Loucy (cell line): ENCODE data around the gene GNG13.

Source experiments
- H2AFZ ChIP-seq: fragments of 200-600 bp; sonication (generic); 2 replicates; pipeline ENCODE4 v1.6.0; 2016; ENCODE audit warnings: antibody characterized with exemption, mild to moderate bottlenecking, low read length, moderate library complexity
- H3F3A ChIP-seq: fragments of 200-600 bp; 2 replicates; pipeline ENCODE4 v1.6.0; 2016; ENCODE audit warnings: antibody characterized with exemption, low read depth, mild to moderate bottlenecking
- H3K27me3 ChIP-seq: fragments of 200-600 bp; sonication (generic); 2 replicates; pipeline ENCODE4 v1.6.1; 2014; ENCODE audit warnings: low read length, mild to moderate bottlenecking; ENCODE audit not compliant: insufficient read depth, poor library complexity, severe bottlenecking
- H3K36me3 ChIP-seq: fragments of 200-600 bp; sonication (generic); 2 replicates; pipeline ENCODE4 v1.6.1; 2016; ENCODE audit warnings: low read length; ENCODE audit not compliant: insufficient read depth
- H3K4me1 ChIP-seq: fragments of 200-600 bp; sonication (generic); 2 replicates; pipeline ENCODE4 v1.5.1; 2014; ENCODE audit warnings: low read length, mild to moderate bottlenecking; ENCODE audit not compliant: insufficient read depth, poor library complexity, severe bottlenecking
- H3K4me2 ChIP-seq: fragments of 200-600 bp; sonication (generic); 2 replicates; pipeline ENCODE4 v1.6.0; 2014; ENCODE audit warnings: antibody characterized with exemption, low read length, low read depth, mild to moderate bottlenecking; ENCODE audit not compliant: poor library complexity, severe bottlenecking
- H3K4me3 ChIP-seq: fragments of 200-600 bp; sonication (generic); 2 replicates; pipeline ENCODE4 v1.5.1; 2014; ENCODE audit warnings: low read length, mild to moderate bottlenecking, mixed read lengths; ENCODE audit not compliant: poor library complexity, severe bottlenecking
- H3K79me2 ChIP-seq: fragments of 200-600 bp; sonication (generic); 2 replicates; pipeline ENCODE4 v1.6.1; 2014; ENCODE audit warnings: low read length; ENCODE audit not compliant: insufficient read depth
- H3K9ac ChIP-seq: fragments of 200-600 bp; sonication (generic); 2 replicates; pipeline ENCODE4 v1.6.0; 2014; ENCODE audit warnings: mild to moderate bottlenecking, low read depth, low read length, moderate library complexity; ENCODE audit not compliant: poor library complexity, severe bottlenecking
- H3K9me2 ChIP-seq: fragments of 200-600 bp; sonication (generic); replicated peaks from 2 replicates; pipeline ENCODE4 v1.6.1; 2016; ENCODE audit warnings: low read depth, low read length, mixed read lengths
- H3K9me3 ChIP-seq: fragments of 200-600 bp; sonication (generic); 2 replicates; pipeline ENCODE4 v1.6.1; 2014; ENCODE audit warnings: mild to moderate bottlenecking, antibody characterized with exemption, low read length, low read depth; ENCODE audit not compliant: insufficient read depth
- H4K20me1 ChIP-seq: fragments of 200-600 bp; sonication (generic); 2 replicates; pipeline ENCODE4 v1.6.0; 2014; ENCODE audit warnings: antibody characterized with exemption, low read length, mild to moderate bottlenecking; ENCODE audit not compliant: insufficient read depth, poor library complexity, severe bottlenecking
- CTCF ChIP-seq: fragments of 200-600 bp; sonication (generic); conservative IDR thresholded peaks from 2 replicates; pipeline ENCODE4 v1.5.1; 2014; ENCODE audit warnings: mild to moderate bottlenecking, antibody characterized with exemption, low read length
- EZH2phosphoT487 ChIP-seq: fragments of 200-600 bp; IDR thresholded peaks from 2 replicates; pipeline ENCODE4 v1.6.1; 2018; ENCODE audit warnings: antibody characterized with exemption, mild to moderate bottlenecking, moderate library complexity, borderline replicate concordance

Gene GNG13

GRCh38 chr16:800834-801511, 439 bp upstream of the GNG13 start:
- H3K9me2 ChIP-seq, result no peaks in the 10 kb centered on the region
- TF ChIP-seq EZH2phosphoT487 (no peak), CTCF (no peak)
- H3K9ac ChIP-seq, result no peak overlapping the region
- H3K4me1 ChIP-seq, result no peaks in the 10 kb centered on the region
- no peak overlapping the region for H3K4me2 ChIP-seq
- H3K4me3 ChIP-seq, result no peak overlapping the region
- H3K36me3 ChIP-seq, result no peaks in the 10 kb centered on the region
- no peak overlapping the region for H2AFZ ChIP-seq
- H3K27me3 ChIP-seq, result no peaks in the 10 kb centered on the region
- H3K9me3 ChIP-seq, result no peaks in the 10 kb centered on the region
- no peaks in the 10 kb centered on the region for H3K79me2 ChIP-seq
- no peaks in the 10 kb centered on the region for H3F3A ChIP-seq
- no peaks in the 10 kb centered on the region for H4K20me1 ChIP-seq

DNA sequence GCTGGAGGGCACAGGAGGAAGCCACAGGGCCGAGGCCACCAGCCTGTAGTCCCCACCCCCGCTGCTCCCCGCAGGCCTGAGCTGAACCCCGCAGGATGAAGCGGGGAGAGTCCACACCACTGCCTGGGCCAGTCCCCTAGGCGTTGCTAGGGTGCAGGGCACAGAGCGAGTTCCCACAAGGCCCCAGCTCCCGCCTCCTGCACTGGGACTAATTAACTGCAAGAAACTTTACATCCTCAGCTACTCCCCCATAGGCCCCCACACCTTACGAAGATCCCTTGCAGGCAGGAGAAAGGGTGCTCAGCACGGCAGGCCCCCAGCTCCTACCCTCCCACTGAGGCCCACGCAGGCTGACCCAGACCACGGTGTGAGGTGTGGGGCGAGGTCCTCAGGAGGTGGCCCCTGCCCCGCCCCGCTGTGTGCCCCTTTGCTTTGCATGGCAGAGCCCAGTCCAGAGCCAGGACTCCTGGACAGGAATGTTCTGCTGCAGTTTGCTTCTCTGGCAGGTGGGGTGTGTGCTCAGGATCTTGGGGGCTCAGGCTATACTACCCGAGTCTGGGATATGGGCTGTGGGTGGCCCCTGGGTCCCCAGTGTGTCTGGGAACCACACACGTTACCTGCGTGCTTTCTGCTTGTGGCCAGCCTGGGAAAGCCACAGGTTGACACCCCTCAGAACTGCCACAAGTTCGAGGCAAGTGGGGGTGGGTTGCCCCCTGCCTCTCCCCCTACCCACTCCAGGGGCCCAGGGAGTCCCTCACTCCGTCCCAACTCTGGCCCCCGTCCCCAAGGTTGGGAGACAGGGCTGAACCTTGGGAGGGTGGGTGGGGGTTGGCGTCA, 1.2 kb downstream of the GNG13 start:
- no peaks in the 10 kb centered on the region for H3F3A ChIP-seq
- no peak overlapping the region for H3K9ac ChIP-seq
- no peaks in the 10 kb centered on the region for H4K20me1 ChIP-seq
- no peaks in the 10 kb centered on the region for H3K9me2 ChIP-seq
- no peak overlapping the region for H2AFZ ChIP-seq
- H3K79me2 ChIP-seq, result no peaks in the 10 kb centered on the region
- no peak for TF ChIP-seq CTCF
- H3K9me3 ChIP-seq, result no peaks in the 10 kb centered on the region
- no peak overlapping the region for H3K4me3 ChIP-seq
- H3K36me3 ChIP-seq, result no peaks in the 10 kb centered on the region
- no peaks in the 10 kb centered on the region for H3K27me3 ChIP-seq
- no peak overlapping the region for H3K4me2 ChIP-seq
- no peaks in the 10 kb centered on the region for H3K4me1 ChIP-seq

DNA sequence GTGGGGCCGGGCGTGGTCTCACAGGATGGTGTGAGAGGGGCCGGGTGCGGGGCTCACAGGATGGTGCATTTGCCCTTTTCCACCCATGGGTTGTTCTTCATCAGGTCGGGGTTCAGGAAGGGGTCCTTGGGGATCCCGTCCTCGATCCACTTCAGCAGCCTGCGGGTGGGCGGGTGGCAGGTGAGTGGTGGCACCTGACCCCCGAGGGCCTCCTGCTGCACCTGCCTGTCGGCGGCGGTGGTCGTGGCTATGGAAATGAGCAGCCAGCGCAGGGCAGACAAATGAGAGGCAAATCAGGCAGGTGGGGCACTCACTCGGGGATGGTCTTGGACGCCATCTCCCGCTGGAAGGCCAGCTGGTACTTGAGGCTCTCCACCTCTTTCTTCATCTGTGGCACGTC, 1.9 kb downstream of the GNG13 start:
- H3K36me3 ChIP-seq, result no peaks in the 10 kb centered on the region
- no peaks in the 10 kb centered on the region for H4K20me1 ChIP-seq
- no peak overlapping the region for H3K9ac ChIP-seq
- no peak for TF ChIP-seq CTCF
- no peak for TF ChIP-seq EZH2phosphoT487
- H3K79me2 ChIP-seq, result no peaks in the 10 kb centered on the region
- H2AFZ ChIP-seq, result no peak overlapping the region
- H3K27me3 ChIP-seq, result no peaks in the 10 kb centered on the region
- no peaks in the 10 kb centered on the region for H3K9me3 ChIP-seq
- no peak overlapping the region for H3K4me3 ChIP-seq
- no peak overlapping the region for H3K4me2 ChIP-seq
- no peaks in the 10 kb centered on the region for H3K4me1 ChIP-seq
- no peaks in the 10 kb centered on the region for H3F3A ChIP-seq
- H3K9me2 ChIP-seq, result no peaks in the 10 kb centered on the region
